ENCODE results near the gene GIMAP6.

DNA sequence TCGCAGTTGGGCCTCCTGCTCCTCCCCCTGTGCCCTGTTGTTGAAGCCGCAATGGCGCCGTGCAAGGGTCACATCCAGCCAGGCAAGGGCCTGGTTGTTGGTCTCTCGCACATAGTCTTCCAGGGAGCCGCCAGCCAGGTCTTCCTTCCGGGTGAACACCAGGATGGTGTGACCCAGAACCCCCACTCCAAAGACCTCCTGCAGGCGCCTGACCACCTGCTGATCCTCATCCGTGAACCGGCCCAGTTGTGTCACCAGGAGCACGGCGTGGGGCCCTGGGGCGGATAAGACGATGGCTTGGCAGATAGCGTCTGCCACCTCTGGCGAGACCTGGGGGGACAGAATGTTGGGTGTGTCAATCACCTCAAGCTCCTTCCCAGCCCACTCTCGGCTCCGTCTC, 4.2 kb downstream of the GIMAP6 start:
- TF ChIP-seq MYBL2 (CRISPR knock-in tag; IDR thresholded peaks at IDR 0.05) (no peak), SMAD3 (CRISPR knock-in tag; IDR thresholded peaks at IDR 0.05; ENCODE audit: borderline replicate concordance) (no peak), SP1 (CRISPR knock-in tag; conservative IDR thresholded peaks at IDR 0.05) (no peak)
- TF ChIP-seq, protein P1, sequence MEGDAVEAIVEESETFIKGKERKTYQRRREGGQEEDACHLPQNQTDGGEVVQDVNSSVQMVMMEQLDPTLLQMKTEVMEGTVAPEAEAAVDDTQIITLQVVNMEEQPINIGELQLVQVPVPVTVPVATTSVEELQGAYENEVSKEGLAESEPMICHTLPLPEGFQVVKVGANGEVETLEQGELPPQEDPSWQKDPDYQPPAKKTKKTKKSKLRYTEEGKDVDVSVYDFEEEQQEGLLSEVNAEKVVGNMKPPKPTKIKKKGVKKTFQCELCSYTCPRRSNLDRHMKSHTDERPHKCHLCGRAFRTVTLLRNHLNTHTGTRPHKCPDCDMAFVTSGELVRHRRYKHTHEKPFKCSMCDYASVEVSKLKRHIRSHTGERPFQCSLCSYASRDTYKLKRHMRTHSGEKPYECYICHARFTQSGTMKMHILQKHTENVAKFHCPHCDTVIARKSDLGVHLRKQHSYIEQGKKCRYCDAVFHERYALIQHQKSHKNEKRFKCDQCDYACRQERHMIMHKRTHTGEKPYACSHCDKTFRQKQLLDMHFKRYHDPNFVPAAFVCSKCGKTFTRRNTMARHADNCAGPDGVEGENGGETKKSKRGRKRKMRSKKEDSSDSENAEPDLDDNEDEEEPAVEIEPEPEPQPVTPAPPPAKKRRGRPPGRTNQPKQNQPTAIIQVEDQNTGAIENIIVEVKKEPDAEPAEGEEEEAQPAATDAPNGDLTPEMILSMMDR (IDR thresholded peaks at IDR 0.05) = no peak
